Urinary bladder (tissue), 4 donors: ENCODE measurements around the gene HSDL1. TPM values are rescaled to one million over a fixed set of nuclear protein-coding genes. Genes with fewer than 3 reads are reported as not detected.

Source experiments
- DNase-seq: peaks from one replicate; pipeline ENCODE4 v3.0.0-alpha.2; 2015; ENCODE audit errors: extremely low spot score
- H3K27ac ChIP-seq: one replicate; pipeline ENCODE4 v1.5.1; 2013; ENCODE audit warnings: low read depth, mild to moderate bottlenecking, moderate library complexity
- H3K36me3 ChIP-seq: one replicate; pipeline ENCODE4 v1.6.1; 2013; ENCODE audit warnings: mild to moderate bottlenecking, moderate library complexity; ENCODE audit not compliant: insufficient read depth
- H3K4me1 ChIP-seq: one replicate; pipeline ENCODE4 v1.6.1; 2013; ENCODE audit warnings: mild to moderate bottlenecking, moderate library complexity; ENCODE audit not compliant: insufficient read depth
- H3K4me3 ChIP-seq: one replicate; pipeline ENCODE4 v1.5.1; 2013; ENCODE audit warnings: low read depth, low read length
- WGBS: extraction: QIAGEN DNeasy Blood & Tissue Kit; methylation state at CpG from one replicate; pipeline ENCODE4 v1.1.7; 2013; 5-methylcytosine and 5-hydroxymethylcytosine counted together
- polyA plus RNA-seq: library from polyadenylated mRNA; stranded (reverse); fragments of 200-250 nt; gene quantifications from one replicate; pipeline ENCODE4 v1.2.3, GENCODE V29; 2013
- total RNA-seq: library from RNA; depleted of rRNA; stranded (reverse); fragments of >200 nt; gene quantifications from one replicate; pipeline ENCODE4 v1.2.3, GENCODE V29; 2014
- donor health status: healthy with polysubstance abuse.
- donor health status: healthy.

HSDL1 gene
- 32.7 TPM for total RNA-seq
- polyA plus RNA-seq: 12.9 TPM

GRCh38 chr16:84144859-84145639, at the start of gene HSDL1, which contains the start of gene DNAAF1:
HSDL1 (minus strand) TSS chr16:84145177; CDS start chr16:84131321, 13,856 bp downstream.
DNAAF1 (plus strand) TSS chr16:84145308; CDS start chr16:84145441, 133 bp downstream.
- H3K36me3 ChIP-seq: no peaks in the 10 kb centered on the region
- WGBS: under 1% methylated on average over 89 of the region's 89 CpGs
- no peaks in the 10 kb centered on the region for H3K4me1 ChIP-seq
- peak within 1 kb of the TSS; percentile 73 for H3K27ac ChIP-seq
- H3K4me3 ChIP-seq: peak within 1 kb of the TSS; percentile 100
- DNase-seq: peak; percentile 74

GRCh38 chr16:84194018-84194417, 49.0 kb upstream of the HSDL1 start:
- WGBS: 80% methylated on average over 11 of the region's 11 CpGs
- no peaks in the 10 kb centered on the region for H3K36me3 ChIP-seq

GRCh38 chr16:84193480-84193879, 48.5 kb upstream of the HSDL1 start:
- DNase-seq: no peak
- no peaks in the 10 kb centered on the region for H3K36me3 ChIP-seq
- no peak overlapping the region for H3K27ac ChIP-seq
- 80% methylated on average over 7 of the region's 7 CpGs for WGBS
- H3K4me1 ChIP-seq: no peaks in the 10 kb centered on the region
- no peak overlapping the region for H3K4me3 ChIP-seq

More at GRCh38 chr16:84194018-84194417, 49.0 kb upstream of the HSDL1 start:
- Histone ChIP-seq H3K27ac (no peak overlapping the region), H3K4me1 (no peaks in the 10 kb centered on the region), H3K4me3 (no peak overlapping the region)
- DNase-seq: no peak

GRCh38 chr16:84191466-84191865, 46.5 kb upstream of the HSDL1 start:
- no peak overlapping the region for H3K27ac ChIP-seq
- 94% methylated on average over 16 of the region's 16 CpGs for WGBS
- no peak overlapping the region for H3K4me3 ChIP-seq
- no peaks in the 10 kb centered on the region for H3K36me3 ChIP-seq
- no peak for DNase-seq
- no peaks in the 10 kb centered on the region for H3K4me1 ChIP-seq

- Histone ChIP-seq H3K36me3 (no peaks in the 10 kb centered on the region), H3K4me3 (no peak within 1 kb of the TSS), H3K27ac (no peak within 1 kb of the TSS), H3K4me1 (no peaks in the 10 kb centered on the region)
- WGBS: 90% methylated on average over 47 of the region's 47 CpGs
- DNase-seq: no peak
These were observed 45.9 kb upstream of the HSDL1 start, which contains the start of gene ADAD2 for GRCh38 chr16:84190731-84191388. ADAD2 (plus strand) TSS chr16:84191157; CDS start chr16:84191231, 74 bp downstream.

- peak; percentile 69 for DNase-seq
- H3K27ac ChIP-seq: peak within 1 kb of the TSS; percentile 19
- peak within 1 kb of the TSS; percentile 67 for H3K4me3 ChIP-seq
- no peaks in the 10 kb centered on the region for H3K4me1 ChIP-seq
- 2% methylated on average over 55 of the region's 55 CpGs for WGBS
- peaks cover 4% of the 10 kb centered on the region for H3K36me3 ChIP-seq
These were observed 41.9 kb upstream of the HSDL1 start, which contains the start of gene TAF1C for GRCh38 chr16:84186685-84187437. TAF1C (minus strand) TSS chr16:84187057; CDS start chr16:84184988, 2,069 bp downstream.

GRCh38 chr16:84184775-84185174, 39.8 kb upstream of the HSDL1 start:
- no peaks in the 10 kb centered on the region for H3K4me1 ChIP-seq
- H3K4me3 ChIP-seq: no peak overlapping the region
- DNase-seq: no peak
- H3K36me3 ChIP-seq: peaks cover 9% of the 10 kb centered on the region
- H3K27ac ChIP-seq: no peak overlapping the region
- 77% methylated on average over 10 of the region's 10 CpGs for WGBS

GRCh38 chr16:84183911-84184591, 39.1 kb upstream of the HSDL1 start:
- Histone ChIP-seq H3K4me1 (no peaks in the 10 kb centered on the region), H3K36me3 (peaks cover 9% of the 10 kb centered on the region), H3K4me3 (no peak overlapping the region), H3K27ac (peak overlapping the region; percentile 18)
- no peak for DNase-seq
- 82% methylated on average over 11 of the region's 11 CpGs for WGBS

- Histone ChIP-seq H3K4me3 (no peak overlapping the region), H3K27ac (no peak overlapping the region), H3K36me3 (peaks cover 9% of the 10 kb centered on the region), H3K4me1 (no peaks in the 10 kb centered on the region)
- DNase-seq: no peak
- 95% methylated on average over 5 of the region's 5 CpGs for WGBS
These were observed 38.5 kb upstream of the HSDL1 start for GRCh38 chr16:84183572-84183875.

- Histone ChIP-seq H3K36me3 (peaks cover 9% of the 10 kb centered on the region), H3K27ac (no peak overlapping the region), H3K4me1 (no peaks in the 10 kb centered on the region), H3K4me3 (no peak overlapping the region)
- WGBS: 94% methylated on average over 26 of the region's 26 CpGs
- DNase-seq: no peak
These were observed 37.9 kb upstream of the HSDL1 start for GRCh38 chr16:84182680-84183571.

- 96% methylated on average over 18 of the region's 18 CpGs for WGBS
- no peaks in the 10 kb centered on the region for H3K4me1 ChIP-seq
- peaks cover 9% of the 10 kb centered on the region for H3K36me3 ChIP-seq
- H3K27ac ChIP-seq: no peak overlapping the region
- no peak overlapping the region for H3K4me3 ChIP-seq
- no peak for DNase-seq
These were observed 37.1 kb upstream of the HSDL1 start for GRCh38 chr16:84182104-84182503.

GRCh38 chr16:84181144-84181915, 36.4 kb upstream of the HSDL1 start:
- Histone ChIP-seq H3K4me1 (no peaks in the 10 kb centered on the region), H3K36me3 (peaks cover 9% of the 10 kb centered on the region), H3K27ac (no peak overlapping the region), H3K4me3 (no peak overlapping the region)
- 93% methylated on average over 41 of the region's 41 CpGs for WGBS
- no peak for DNase-seq
